Endothelial cell of umbilical vein (primary cell): ENCODE measurements around the gene PLCXD1. TPM values are rescaled to one million over a fixed set of nuclear protein-coding genes. Genes with fewer than 3 reads are reported as not detected.
"Not testable (repeated sequence)": the region's sequence is repeated elsewhere in the genome, so short reads cannot be mapped to it uniquely, and the experiment has no call there.

Experiments
- BruUV-seq: library from RNA; stranded (reverse); fragments of 400-500 nt; replicated peaks from 2 replicates; lab custom pipeline; 2021; lab: Mats Ljungman, UMichigan
- CTCF ChIA-PET: fragments of 300-600, 350-600 bp; sonication (Branson Sonifier 250); formaldehyde crosslinking; loops from one replicate; lab custom pipeline; 2021; ENCODE audit warnings: antibody characterized with exemption, inconsistent platforms; lab: Charles Lee
- POLR2A ChIA-PET: fragments of 300-600, 350-600 bp; sonication (Branson Sonifier 250); formaldehyde crosslinking; loops from one replicate; lab custom pipeline; 2021; ENCODE audit warnings: antibody characterized with exemption, inconsistent platforms; lab: Charles Lee
- DNase-seq: peaks from one replicate; pipeline ENCODE4 v3.0.0-alpha.2; 2011; ENCODE audit warnings: low read depth, low spot score
- FAIRE-seq: peaks from 2 replicates; lab custom pipeline; 2011; peaks lifted over from hg19 to GRCh38; lab: Jason Lieb, UNC
- H2AFZ ChIP-seq: 2 replicates; pipeline ENCODE4 v1.6.0; 2012; ENCODE audit warnings: low read depth, low read length, control low read depth, inconsistent platforms
- H3K27ac ChIP-seq: 2 replicates; pipeline ENCODE4 v1.5.1; 2011; ENCODE audit warnings: low read depth, mild to moderate bottlenecking, control low read depth, low read length, moderate library complexity; ENCODE audit not compliant: insufficient read depth
- H3K27me3 ChIP-seq, 2 experiments: 2 replicates each; pipeline versions ENCODE4 v1.6.0 to v1.6.1; 2011; ENCODE audit warnings: low read length in 2 of 2, mixed read lengths in 1 of 2; ENCODE audit not compliant: control insufficient read depth in 2 of 2, insufficient read depth in 2 of 2
- H3K36me3 ChIP-seq, 2 experiments: 2 replicates in 1 of 2; 3 replicates in 1 of 2; pipeline ENCODE4 v1.5.1; 2011; ENCODE audit warnings: low read length in 2 of 2, mild to moderate bottlenecking in 1 of 2, moderate library complexity in 1 of 2; ENCODE audit not compliant: control insufficient read depth in 2 of 2, insufficient read depth in 2 of 2; ENCODE audit errors: extremely low read depth in 1 of 2
- H3K4me1 ChIP-seq: 3 replicates; pipeline ENCODE4 v1.5.1; 2011; ENCODE audit warnings: mild to moderate bottlenecking, low read length; ENCODE audit not compliant: control insufficient read depth, insufficient read depth; ENCODE audit errors: extremely low read depth
- H3K4me2 ChIP-seq: 2 replicates; pipeline ENCODE4 v1.6.1; 2011; ENCODE audit warnings: low read length, control low read depth, mixed read lengths; ENCODE audit not compliant: insufficient read depth
- H3K4me3 ChIP-seq, 3 experiments: fragments of 200-600 bp in 1 of 3; sonication (generic), shearing (Covaris generic) in 1 of 3; replicated peaks in 1 of 3; 2 replicates each; pipeline ENCODE4 v1.5.1; 2011 to 2016; ENCODE audit warnings: control low read depth in 3 of 3, low read length in 3 of 3, mild to moderate bottlenecking in 2 of 3, inconsistent platforms in 1 of 3, low read depth in 1 of 3, moderate library complexity in 1 of 3; ENCODE audit not compliant: insufficient read depth in 1 of 3
- H3K79me2 ChIP-seq: 2 replicates; pipeline ENCODE4 v1.6.0; 2012; ENCODE audit warnings: low read length, inconsistent platforms; ENCODE audit not compliant: control insufficient read depth, insufficient read depth
- H3K9ac ChIP-seq: replicated peaks from 2 replicates; pipeline ENCODE3; 2011; ENCODE audit warnings: low read length, control low read depth; ENCODE audit not compliant: insufficient read depth; ENCODE audit errors: extremely low read depth
- H3K9me1 ChIP-seq: replicated peaks from 3 replicates; pipeline ENCODE4 v1.6.0; 2011; ENCODE audit warnings: mild to moderate bottlenecking, low read length; ENCODE audit not compliant: control insufficient read depth, insufficient read depth; ENCODE audit errors: extremely low read depth
- H3K9me3 ChIP-seq: replicated peaks from 2 replicates; pipeline ENCODE4 v1.5.1; 2012; ENCODE audit warnings: low read length, inconsistent platforms; ENCODE audit not compliant: control insufficient read depth, insufficient read depth
- H4K20me1 ChIP-seq: replicated peaks from 2 replicates; pipeline ENCODE3; 2011; ENCODE audit warnings: mild to moderate bottlenecking, low read length; ENCODE audit not compliant: control insufficient read depth, insufficient read depth; ENCODE audit errors: extremely low read depth
- EZH2 ChIP-seq: IDR thresholded peaks from 2 replicates; pipeline ENCODE4 v1.6.1; 2012; ENCODE audit warnings: borderline replicate concordance, low read depth, mild to moderate bottlenecking, moderate library complexity, low read length, inconsistent platforms; ENCODE audit not compliant: severe bottlenecking
- FOS ChIP-seq: IDR thresholded peaks from 2 replicates; pipeline ENCODE4 v1.6.1; 2011; ENCODE audit warnings: mild to moderate bottlenecking, low read length, moderate library complexity, borderline replicate concordance; ENCODE audit not compliant: insufficient read depth
- GATA2 ChIP-seq: IDR thresholded peaks from 2 replicates; pipeline ENCODE4 v1.7.0; 2011; ENCODE audit warnings: low read depth, mild to moderate bottlenecking, moderate library complexity, mixed read lengths, low read length; ENCODE audit not compliant: insufficient read length, insufficient read depth
- JUN ChIP-seq: IDR thresholded peaks from 2 replicates; pipeline ENCODE4 v1.6.1; 2011; ENCODE audit warnings: borderline replicate concordance, low read depth; ENCODE audit not compliant: insufficient read length, insufficient read depth
- POLR2A ChIP-seq: IDR thresholded peaks from 2 replicates; pipeline ENCODE4 v1.6.1; 2012; ENCODE audit warnings: low read depth, mild to moderate bottlenecking, control low read depth, low read length
- POLR2AphosphoS5 ChIP-seq: IDR thresholded peaks from 2 replicates; pipeline ENCODE4 v1.6.1; 2012; ENCODE audit warnings: low read depth, mild to moderate bottlenecking, control low read depth, low read length, moderate library complexity; ENCODE audit not compliant: insufficient read depth
- dilution Hi-C: fragments of 300-500 bp; cut with MboI; formaldehyde crosslinking; loops from one replicate; pipeline ENCODE4 v1.15.0; 2019; ENCODE audit warnings: low sequenced_read_pairs; ENCODE audit not compliant: extremely low pct_ligation_motif_present
- intact Hi-C: fragments of 100-400 bp; cut with micrococcal nuclease; formaldehyde crosslinking; loops from one replicate; pipeline ENCODE4 v1.10.0; 2022
- polyA plus RNA-seq, 4 experiments: library from polyadenylated mRNA; depleted of rRNA in 3 of 4; stranded (reverse) in 3 of 4; unstranded in 1 of 4; fragments of >200 nt; gene quantifications; 2 replicates each; pipeline versions ENCODE4 v1.2.1 to v1.2.3, GENCODE V29; 2011 to 2012; ENCODE audit warnings: missing spikeins in 1 of 4
- total RNA-seq: library from RNA; stranded (reverse); gene quantifications from 2 replicates; pipeline ENCODE4 v1.2.3, GENCODE V29; 2021
- TF ChIP-seq, protein P1 (sequence below), 2 donors: IDR thresholded peaks; 1 replicate in 1 of 2; 2 replicates in 1 of 2; pipeline ENCODE4 v1.5.1; 2011; ENCODE audit warnings: low read length in 2 of 2, mild to moderate bottlenecking in 2 of 2, moderate library complexity in 2 of 2, control low read depth in 1 of 2, inconsistent platforms in 1 of 2, low read depth in 1 of 2; ENCODE audit not compliant: insufficient read depth in 1 of 2; ENCODE audit errors: extremely low read depth in 1 of 2

The PLCXD1 gene
- total and polyA plus RNA-seq, 2 donors (not counting 3 experiments of a cell fraction or from before 2014, with no cell fraction given), result 11.7 to 16.8 TPM

DNA sequence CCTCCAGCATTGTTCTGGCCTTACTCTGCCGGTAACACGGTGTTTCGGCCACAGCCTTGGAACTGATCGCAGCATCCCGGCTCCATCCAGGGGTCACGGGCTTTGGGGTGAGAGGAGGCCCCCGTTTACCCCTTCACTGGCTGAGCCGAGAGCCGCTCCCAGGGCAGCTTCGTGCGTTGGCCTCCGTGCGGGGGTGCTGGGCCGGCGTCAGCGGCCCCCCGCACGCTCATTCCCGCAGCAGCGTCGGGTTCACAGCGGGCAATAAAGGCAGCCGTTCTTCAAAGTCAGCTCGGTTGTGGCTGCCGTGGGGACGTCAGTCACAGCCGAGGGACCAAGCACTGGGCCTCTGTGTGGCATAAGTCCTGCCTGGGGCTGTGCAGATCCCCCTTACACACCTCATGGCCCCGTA, 25.3 kb upstream of the PLCXD1 start:
- H3K27me3 ChIP-seq, result no peaks in the 10 kb centered on the region
- no peaks in the 10 kb centered on the region for H3K36me3 ChIP-seq
- TF ChIP-seq POLR2A (no peak), EZH2 (no peak), JUN (no peak), POLR2AphosphoS5 (no peak), FOS (no peak), GATA2 (no peak)
- TF ChIP-seq, protein P1, sequence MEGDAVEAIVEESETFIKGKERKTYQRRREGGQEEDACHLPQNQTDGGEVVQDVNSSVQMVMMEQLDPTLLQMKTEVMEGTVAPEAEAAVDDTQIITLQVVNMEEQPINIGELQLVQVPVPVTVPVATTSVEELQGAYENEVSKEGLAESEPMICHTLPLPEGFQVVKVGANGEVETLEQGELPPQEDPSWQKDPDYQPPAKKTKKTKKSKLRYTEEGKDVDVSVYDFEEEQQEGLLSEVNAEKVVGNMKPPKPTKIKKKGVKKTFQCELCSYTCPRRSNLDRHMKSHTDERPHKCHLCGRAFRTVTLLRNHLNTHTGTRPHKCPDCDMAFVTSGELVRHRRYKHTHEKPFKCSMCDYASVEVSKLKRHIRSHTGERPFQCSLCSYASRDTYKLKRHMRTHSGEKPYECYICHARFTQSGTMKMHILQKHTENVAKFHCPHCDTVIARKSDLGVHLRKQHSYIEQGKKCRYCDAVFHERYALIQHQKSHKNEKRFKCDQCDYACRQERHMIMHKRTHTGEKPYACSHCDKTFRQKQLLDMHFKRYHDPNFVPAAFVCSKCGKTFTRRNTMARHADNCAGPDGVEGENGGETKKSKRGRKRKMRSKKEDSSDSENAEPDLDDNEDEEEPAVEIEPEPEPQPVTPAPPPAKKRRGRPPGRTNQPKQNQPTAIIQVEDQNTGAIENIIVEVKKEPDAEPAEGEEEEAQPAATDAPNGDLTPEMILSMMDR (IDR thresholded peaks at IDR 0.05; ENCODE audit: extremely low read depth in 1 of 2, insufficient read depth in 1 of 2, low read depth in 1 of 2, low read length in 2 of 2), result no peak
- no peak overlapping the region for H3K4me3 ChIP-seq
- intact Hi-C loops (no loop called here), dilution Hi-C loops (no loop called here)
- H3K9me1 ChIP-seq, result no peaks in the 10 kb centered on the region
- BruUV-seq, result no TSS peak
- no peaks in the 10 kb centered on the region for H3K4me1 ChIP-seq
- H3K9me3 ChIP-seq, result no peaks in the 10 kb centered on the region
- POLR2A ChIA-PET, result no interaction called here
- no peak overlapping the region for H2AFZ ChIP-seq
- FAIRE-seq (no peak), DNase-seq (no peak)
- no peak overlapping the region for H3K27ac ChIP-seq
- H3K79me2 ChIP-seq, result no peaks in the 10 kb centered on the region
- no peaks in the 10 kb centered on the region for H4K20me1 ChIP-seq
- H3K4me2 ChIP-seq, result no peak overlapping the region
- CTCF ChIA-PET, result no interaction called here
- no peak overlapping the region for H3K9ac ChIP-seq

DNA sequence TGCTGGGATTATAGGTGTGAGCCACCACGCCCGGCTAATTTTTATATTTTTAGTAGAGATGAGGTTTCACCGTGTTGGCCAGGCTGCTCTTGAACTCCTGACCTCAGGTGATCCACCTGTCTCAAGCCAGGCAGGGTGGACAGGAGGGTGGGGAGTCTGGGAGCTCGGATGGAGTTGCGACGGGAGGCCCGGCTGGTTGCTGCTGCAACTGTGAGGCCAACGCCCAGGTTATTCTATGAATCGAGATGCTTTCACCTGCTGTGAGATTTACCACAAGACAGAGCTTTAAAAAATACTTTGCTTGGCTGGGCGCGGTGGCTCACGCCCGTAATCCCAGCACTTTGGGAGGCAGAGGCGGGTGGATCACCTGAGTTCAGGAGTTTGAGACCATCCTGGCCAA, 24.1 kb upstream of the PLCXD1 start:
- CTCF ChIA-PET, result not testable (repeated sequence)

More for the DNA sequence above, 24.1 kb upstream of the PLCXD1 start:
- dilution Hi-C loops, H2AFZ ChIP-seq, H3K27me3 ChIP-seq, H4K20me1 ChIP-seq, H3K79me2 ChIP-seq, BruUV-seq, intact Hi-C loops, H3K9me3 ChIP-seq, H3K36me3 ChIP-seq, FAIRE-seq, H3K9me1 ChIP-seq, H3K4me1 ChIP-seq, H3K4me2 ChIP-seq, H3K9ac ChIP-seq, DNase-seq, POLR2A ChIA-PET, H3K27ac ChIP-seq, H3K4me3 ChIP-seq: not testable (repeated sequence)
